Measurements from ENCODE around the gene GAB2.

The GAB2 gene

GRCh38 chr11:78432058-78432515 lies 14.5 kb upstream of the GAB2 start:
- TF ChIP-seq PPARA (CRISPR knock-in tag; IDR thresholded peaks at IDR 0.05; ENCODE audit: borderline replicate concordance) (no peak), POU6F1 (CRISPR knock-in tag; IDR thresholded peaks at IDR 0.05; ENCODE audit: borderline replicate concordance, low read depth) (no peak), SNAI2 (CRISPR knock-in tag; IDR thresholded peaks at IDR 0.05) (no peak), RARB (CRISPR knock-in tag; IDR thresholded peaks at IDR 0.05) (no peak), ZC3H10 (CRISPR knock-in tag; IDR thresholded peaks at IDR 0.05) (no peak), ZNF565 (CRISPR knock-in tag; conservative IDR thresholded peaks at IDR 0.05; ENCODE audit: low read depth) (no peak), CSDC2 (CRISPR knock-in tag; IDR thresholded peaks at IDR 0.05) (no peak), TOX (CRISPR knock-in tag; IDR thresholded peaks at IDR 0.05; ENCODE audit: borderline replicate concordance) (no peak), ESRRG (CRISPR knock-in tag; IDR thresholded peaks at IDR 0.05) (no peak), ARNTL (CRISPR knock-in tag; IDR thresholded peaks at IDR 0.05; ENCODE audit: borderline replicate concordance, low read depth) (no peak), CREB5 (CRISPR knock-in tag; IDR thresholded peaks at IDR 0.05; ENCODE audit: low read depth) (no peak), ZFP30 (CRISPR knock-in tag; IDR thresholded peaks at IDR 0.05) (no peak), PATZ1 (CRISPR knock-in tag; IDR thresholded peaks at IDR 0.05; ENCODE audit: borderline replicate concordance) (no peak), ISL1 (CRISPR knock-in tag; IDR thresholded peaks at IDR 0.05) (no peak), OSR1 (CRISPR knock-in tag; IDR thresholded peaks at IDR 0.05) (no peak), GLIS3 (CRISPR knock-in tag; IDR thresholded peaks at IDR 0.05) (no peak), ZNF70 (CRISPR knock-in tag; IDR thresholded peaks at IDR 0.05) (no peak), TCF4 (CRISPR knock-in tag; IDR thresholded peaks at IDR 0.05; ENCODE audit: borderline replicate concordance) (no peak)
- TF ChIP-seq, protein P1, sequence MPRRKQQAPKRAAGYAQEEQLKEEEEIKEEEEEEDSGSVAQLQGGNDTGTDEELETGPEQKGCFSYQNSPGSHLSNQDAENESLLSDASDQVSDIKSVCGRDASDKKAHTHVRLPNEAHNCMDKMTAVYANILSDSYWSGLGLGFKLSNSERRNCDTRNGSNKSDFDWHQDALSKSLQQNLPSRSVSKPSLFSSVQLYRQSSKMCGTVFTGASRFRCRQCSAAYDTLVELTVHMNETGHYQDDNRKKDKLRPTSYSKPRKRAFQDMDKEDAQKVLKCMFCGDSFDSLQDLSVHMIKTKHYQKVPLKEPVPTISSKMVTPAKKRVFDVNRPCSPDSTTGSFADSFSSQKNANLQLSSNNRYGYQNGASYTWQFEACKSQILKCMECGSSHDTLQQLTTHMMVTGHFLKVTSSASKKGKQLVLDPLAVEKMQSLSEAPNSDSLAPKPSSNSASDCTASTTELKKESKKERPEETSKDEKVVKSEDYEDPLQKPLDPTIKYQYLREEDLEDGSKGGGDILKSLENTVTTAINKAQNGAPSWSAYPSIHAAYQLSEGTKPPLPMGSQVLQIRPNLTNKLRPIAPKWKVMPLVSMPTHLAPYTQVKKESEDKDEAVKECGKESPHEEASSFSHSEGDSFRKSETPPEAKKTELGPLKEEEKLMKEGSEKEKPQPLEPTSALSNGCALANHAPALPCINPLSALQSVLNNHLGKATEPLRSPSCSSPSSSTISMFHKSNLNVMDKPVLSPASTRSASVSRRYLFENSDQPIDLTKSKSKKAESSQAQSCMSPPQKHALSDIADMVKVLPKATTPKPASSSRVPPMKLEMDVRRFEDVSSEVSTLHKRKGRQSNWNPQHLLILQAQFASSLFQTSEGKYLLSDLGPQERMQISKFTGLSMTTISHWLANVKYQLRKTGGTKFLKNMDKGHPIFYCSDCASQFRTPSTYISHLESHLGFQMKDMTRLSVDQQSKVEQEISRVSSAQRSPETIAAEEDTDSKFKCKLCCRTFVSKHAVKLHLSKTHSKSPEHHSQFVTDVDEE (CRISPR knock-in tag; IDR thresholded peaks at IDR 0.05): no peak
- TF ChIP-seq, protein P2, sequence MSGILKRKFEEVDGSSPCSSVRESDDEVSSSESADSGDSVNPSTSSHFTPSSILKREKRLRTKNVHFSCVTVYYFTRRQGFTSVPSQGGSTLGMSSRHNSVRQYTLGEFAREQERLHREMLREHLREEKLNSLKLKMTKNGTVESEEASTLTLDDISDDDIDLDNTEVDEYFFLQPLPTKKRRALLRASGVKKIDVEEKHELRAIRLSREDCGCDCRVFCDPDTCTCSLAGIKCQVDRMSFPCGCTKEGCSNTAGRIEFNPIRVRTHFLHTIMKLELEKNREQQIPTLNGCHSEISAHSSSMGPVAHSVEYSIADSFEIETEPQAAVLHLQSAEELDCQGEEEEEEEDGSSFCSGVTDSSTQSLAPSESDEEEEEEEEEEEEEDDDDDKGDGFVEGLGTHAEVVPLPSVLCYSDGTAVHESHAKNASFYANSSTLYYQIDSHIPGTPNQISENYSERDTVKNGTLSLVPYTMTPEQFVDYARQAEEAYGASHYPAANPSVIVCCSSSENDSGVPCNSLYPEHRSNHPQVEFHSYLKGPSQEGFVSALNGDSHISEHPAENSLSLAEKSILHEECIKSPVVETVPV (CRISPR knock-in tag; IDR thresholded peaks at IDR 0.05): no peak
- peak; percentile 78 for ATAC-seq

- TF ChIP-seq GLIS3 (CRISPR knock-in tag; IDR thresholded peaks at IDR 0.05) (no peak), PPARA (CRISPR knock-in tag; IDR thresholded peaks at IDR 0.05; ENCODE audit: borderline replicate concordance) (no peak), ZNF8 (CRISPR knock-in tag; IDR thresholded peaks at IDR 0.05) (no peak)
- no peak for ATAC-seq
Observed at GRCh38 chr11:78429660-78430059, 12.0 kb upstream of the GAB2 start.

GRCh38 chr11:78429209-78429608 lies 11.6 kb upstream of the GAB2 start:
- no peak for ATAC-seq
- TF ChIP-seq TOX (CRISPR knock-in tag; IDR thresholded peaks at IDR 0.05; ENCODE audit: borderline replicate concordance) (no peak), POU6F1 (CRISPR knock-in tag; IDR thresholded peaks at IDR 0.05; ENCODE audit: borderline replicate concordance, low read depth) (no peak), ZC3H10 (CRISPR knock-in tag; IDR thresholded peaks at IDR 0.05) (no peak), TCF4 (CRISPR knock-in tag; IDR thresholded peaks at IDR 0.05; ENCODE audit: borderline replicate concordance) (no peak), ESRRG (CRISPR knock-in tag; IDR thresholded peaks at IDR 0.05) (no peak)
- TF ChIP-seq, protein P2 (CRISPR knock-in tag; IDR thresholded peaks at IDR 0.05): no peak

Data from SK-N-SH treated with all-trans-retinoic acid at 6 μM for 48 hours (cell line).